SH-SY5Y (cell line): Measurements from ENCODE around the gene GIPC3.

Experiments used
- GATA2 ChIP-seq: IDR thresholded peaks from 2 replicates; pipeline ENCODE4 v1.6.1; 2011; ENCODE audit warnings: mild to moderate bottlenecking, low read depth, low read length
- GATA3 ChIP-seq: IDR thresholded peaks from 2 replicates; pipeline ENCODE4 v1.6.1; 2011; ENCODE audit warnings: low read depth, mild to moderate bottlenecking, low read length, moderate library complexity

The GIPC3 gene

DNA sequence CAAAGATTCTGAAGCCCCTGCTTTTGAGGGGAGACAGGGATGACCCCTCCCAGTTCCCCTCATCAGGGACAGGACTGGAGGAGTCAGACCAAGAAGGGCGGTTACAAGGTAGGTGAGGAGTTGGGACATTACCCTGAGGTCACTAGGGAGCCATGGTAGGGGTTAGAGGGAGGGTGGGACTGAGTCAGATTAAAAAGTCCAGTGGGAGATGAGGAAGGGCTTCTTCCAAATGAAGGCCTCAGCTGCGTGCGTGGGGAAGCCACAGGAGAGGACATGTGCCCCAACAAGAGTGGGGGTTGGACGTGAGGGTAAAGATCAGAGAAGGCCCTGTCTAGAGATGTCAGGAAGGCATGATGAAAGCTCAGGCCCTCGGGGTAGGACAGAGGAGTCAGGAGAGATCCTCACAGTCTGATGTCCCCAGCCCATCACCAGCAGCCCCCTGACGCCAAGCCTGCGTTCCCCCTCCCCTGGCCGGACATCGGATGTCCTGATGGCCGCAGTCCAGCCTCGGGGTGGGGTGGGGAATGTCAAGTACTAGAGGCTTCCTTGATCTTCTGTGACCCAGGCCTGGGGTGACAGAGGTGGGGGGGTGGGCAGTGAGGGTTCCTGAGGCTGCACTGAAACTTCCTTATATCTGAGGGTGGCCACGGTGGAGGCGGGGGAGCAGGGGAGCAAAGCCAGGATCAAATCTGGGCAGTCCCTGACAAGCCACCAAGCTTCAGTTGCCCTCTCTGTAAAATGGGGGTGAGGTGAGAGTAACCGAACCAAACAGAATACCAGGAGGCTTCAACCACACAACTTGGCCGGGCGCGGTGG, 21.4 kb upstream of the GIPC3 start:
- TF ChIP-seq GATA2 (no peak), GATA3 (no peak)

- TF ChIP-seq GATA3, result no peak
- no peak for TF ChIP-seq GATA2
Observed at GRCh38 chr19:3565139-3565538, 20.1 kb upstream of the GIPC3 start.

- TF ChIP-seq GATA3 (no peak), GATA2 (no peak)
Observed at GRCh38 chr19:3570606-3571011, 14.7 kb upstream of the GIPC3 start.

DNA sequence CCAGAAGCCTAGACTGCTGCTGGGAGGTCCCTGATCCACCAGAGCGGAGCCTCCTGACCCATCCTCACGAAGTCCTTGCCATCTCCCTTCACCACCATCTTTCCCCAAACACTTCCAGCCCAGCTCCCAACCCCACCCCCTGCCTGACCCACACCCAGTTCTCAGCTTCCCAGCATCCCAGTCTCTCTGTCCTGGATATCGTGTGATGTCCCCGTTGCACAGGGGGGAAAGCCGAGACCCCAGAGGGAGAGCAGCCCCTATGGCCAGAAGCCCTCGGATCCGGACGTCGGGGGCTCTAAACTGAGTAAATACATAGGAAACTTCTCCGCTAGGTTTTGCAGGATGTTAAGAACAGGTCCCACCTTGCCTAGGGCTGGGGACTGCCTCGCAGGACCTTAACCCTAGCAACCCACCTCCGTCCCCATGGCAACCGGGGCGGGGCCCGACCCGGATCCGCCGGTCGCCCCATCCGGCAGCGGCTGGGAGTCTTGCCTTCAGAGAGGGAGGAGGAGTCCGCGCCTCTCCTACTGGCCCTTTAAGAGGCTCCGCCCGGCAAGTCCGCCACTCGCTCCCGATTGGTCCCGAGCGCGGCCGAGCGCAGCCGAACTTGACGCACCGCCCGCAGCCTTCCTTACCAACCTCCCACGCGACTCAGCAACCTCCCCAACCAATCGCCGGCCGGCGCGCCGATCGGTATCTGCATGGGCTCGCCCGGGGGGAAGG, 13.0 kb upstream of the GIPC3 start:
- TF ChIP-seq GATA3 (no peak), GATA2 (peak; percentile 94)

GRCh38 chr19:3572855-3573161, 12.5 kb upstream of the GIPC3 start, which contains the start of gene HMG20B:
Gene HMG20B (plus strand): TSS chr19:3572944. CDS start chr19:3573310, 366 bp downstream.
- no peak for TF ChIP-seq GATA2

- TF ChIP-seq GATA2 (no peak), GATA3 (no peak)
Observed at GRCh38 chr19:3573162-3573857, 12.0 kb upstream of the GIPC3 start.

GRCh38 chr19:3573858-3574637, 11.2 kb upstream of the GIPC3 start:
- TF ChIP-seq GATA2 (no peak), GATA3 (no peak)

GRCh38 chr19:3575260-3575741, 10.0 kb upstream of the GIPC3 start:
- TF ChIP-seq GATA3 (no peak), GATA2 (no peak)

DNA sequence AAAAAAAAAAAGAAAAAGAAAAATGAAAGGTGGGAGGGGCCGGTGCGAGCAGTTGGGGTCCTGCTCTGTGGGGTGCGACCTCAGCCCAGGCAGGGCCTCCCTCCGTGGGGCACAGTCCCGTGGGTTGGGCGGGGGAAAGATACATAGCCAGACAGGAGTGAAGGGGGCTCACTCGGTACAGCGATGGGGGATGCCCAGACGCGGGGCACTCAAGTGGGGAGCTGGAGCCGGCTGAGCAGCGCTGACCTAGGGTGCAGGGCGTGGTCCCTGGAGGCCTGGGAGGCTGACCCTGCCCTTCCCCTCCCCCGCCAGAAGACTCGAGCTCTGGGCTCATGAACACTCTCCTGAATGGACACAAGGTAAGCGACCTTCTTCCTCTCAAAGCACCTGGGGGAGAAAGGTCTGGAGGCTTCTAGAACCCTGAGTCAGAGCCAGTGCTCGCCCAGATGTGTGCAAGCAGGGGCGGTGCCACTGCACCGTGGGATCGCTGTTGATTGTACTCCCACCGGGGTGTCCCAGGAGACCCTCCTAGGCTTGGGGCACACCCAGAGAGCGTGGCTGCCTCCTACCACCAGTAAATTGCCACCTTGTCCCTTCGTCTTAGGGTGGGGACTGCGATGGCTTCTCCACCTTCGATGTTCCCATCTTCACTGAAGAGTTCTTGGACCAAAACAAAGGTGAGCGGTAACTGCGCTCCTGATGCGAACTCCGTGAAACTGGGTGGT, 9.2 kb upstream of the GIPC3 start:
- TF ChIP-seq GATA3 (no peak), GATA2 (no peak)

DNA sequence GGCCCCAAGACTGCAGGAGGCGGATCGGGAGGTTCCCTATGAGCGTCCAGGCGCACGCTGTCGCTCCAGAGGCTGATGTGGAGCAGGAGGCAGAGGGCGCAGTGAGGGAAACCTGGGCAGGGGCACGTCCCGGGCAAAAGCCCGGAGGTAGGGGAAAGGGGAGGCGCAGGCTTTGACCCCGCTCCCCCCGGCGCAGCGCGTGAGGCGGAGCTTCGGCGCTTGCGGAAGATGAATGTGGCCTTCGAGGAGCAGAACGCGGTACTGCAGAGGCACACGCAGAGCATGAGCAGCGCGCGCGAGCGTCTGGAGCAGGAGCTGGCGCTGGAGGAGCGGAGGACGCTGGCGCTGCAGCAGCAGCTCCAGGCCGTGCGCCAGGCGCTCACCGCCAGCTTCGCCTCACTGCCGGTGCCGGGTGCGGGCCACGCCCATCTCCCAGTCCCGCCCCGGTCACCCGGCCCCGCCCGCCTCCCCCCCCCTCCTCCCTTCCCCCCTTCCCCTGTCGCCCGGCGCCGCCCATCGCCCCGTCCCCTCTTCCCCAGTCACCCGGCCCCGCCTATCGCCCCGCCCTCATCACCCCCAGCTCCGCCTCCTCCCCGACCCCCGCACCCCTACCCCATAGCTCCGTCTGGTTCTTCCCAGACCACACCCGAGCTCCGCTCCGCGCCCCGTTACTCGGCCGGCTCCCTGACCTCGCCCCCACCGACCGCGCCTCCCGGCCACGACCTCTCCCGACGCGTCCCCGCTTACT, 8.4 kb upstream of the GIPC3 start:
- no peak for TF ChIP-seq GATA2
- TF ChIP-seq GATA3, result no peak

GRCh38 chr19:3577723-3578344, 7.4 kb upstream of the GIPC3 start:
- TF ChIP-seq GATA2 (no peak), GATA3 (no peak)

GRCh38 chr19:3578390-3578789, 6.9 kb upstream of the GIPC3 start:
- TF ChIP-seq GATA3, result no peak
- no peak for TF ChIP-seq GATA2
